CD4-positive, alpha-beta T cell treated with Interleukin-10 for 1 hour (primary cell): ENCODE results near the gene NYAP1.
"Not testable (repeated sequence)": the region's sequence is repeated elsewhere in the genome, so short reads cannot be mapped to it uniquely, and the experiment has no call there.

ENCODE experiments used
- DNase-seq: peaks from one replicate; pipeline ENCODE4 v3.0.0-alpha.2; 2020

NYAP1 gene

GRCh38 chr7:100516135-100516812 lies 32.5 kb downstream of the NYAP1 start:
- peak; percentile 74 for DNase-seq

GRCh38 chr7:100517305-100517704 lies 33.6 kb downstream of the NYAP1 start:
- DNase-seq: no peak

GRCh38 chr7:100519580-100519979 lies 35.9 kb downstream of the NYAP1 start:
- DNase-seq: no peak

GRCh38 chr7:100520138-100520537 lies 36.4 kb downstream of the NYAP1 start:
- DNase-seq: no peak

- DNase-seq: no peak
These were observed 37.3 kb downstream of the NYAP1 start for GRCh38 chr7:100521076-100521475.

GRCh38 chr7:100521909-100522593 lies 38.3 kb downstream of the NYAP1 start:
- not testable (repeated sequence) for DNase-seq

- not testable (repeated sequence) for DNase-seq
These were observed 39.5 kb downstream of the NYAP1 start for GRCh38 chr7:100523192-100523591.

GRCh38 chr7:100528108-100528866 lies 44.6 kb downstream of the NYAP1 start:
- not testable (repeated sequence) for DNase-seq

- DNase-seq: no peak
These were observed 48.7 kb downstream of the NYAP1 start for GRCh38 chr7:100532165-100533022.

- not testable (repeated sequence) for DNase-seq
These were observed 52.3 kb downstream of the NYAP1 start for GRCh38 chr7:100535982-100536381.

GRCh38 chr7:100536695-100537094 lies 53.0 kb downstream of the NYAP1 start:
- DNase-seq: not testable (repeated sequence)

- no peak for DNase-seq
These were observed 54.6 kb downstream of the NYAP1 start for GRCh38 chr7:100538348-100538653.

- peak; percentile 100 for DNase-seq
These were observed 55.1 kb downstream of the NYAP1 start, which contains the start of gene AGFG2 for GRCh38 chr7:100538654-100539435. Gene AGFG2, plus strand, starts transcription at chr7:100539203. Its CDS starts 144 bp downstream, at chr7:100539347.

GRCh38 chr7:100539436-100540006 lies 55.8 kb downstream of the NYAP1 start:
- no peak for DNase-seq

GRCh38 chr7:100540073-100540723 lies 56.5 kb downstream of the NYAP1 start:
- DNase-seq: no peak

GRCh38 chr7:100541309-100541708 lies 57.6 kb downstream of the NYAP1 start:
- DNase-seq: not testable (repeated sequence)

GRCh38 chr7:100543586-100543985 lies 59.9 kb downstream of the NYAP1 start:
- no peak for DNase-seq

- DNase-seq: no peak
These were observed 60.7 kb downstream of the NYAP1 start for GRCh38 chr7:100544386-100544785.
